ENCODE results near the gene FLT3LG.

DNA sequence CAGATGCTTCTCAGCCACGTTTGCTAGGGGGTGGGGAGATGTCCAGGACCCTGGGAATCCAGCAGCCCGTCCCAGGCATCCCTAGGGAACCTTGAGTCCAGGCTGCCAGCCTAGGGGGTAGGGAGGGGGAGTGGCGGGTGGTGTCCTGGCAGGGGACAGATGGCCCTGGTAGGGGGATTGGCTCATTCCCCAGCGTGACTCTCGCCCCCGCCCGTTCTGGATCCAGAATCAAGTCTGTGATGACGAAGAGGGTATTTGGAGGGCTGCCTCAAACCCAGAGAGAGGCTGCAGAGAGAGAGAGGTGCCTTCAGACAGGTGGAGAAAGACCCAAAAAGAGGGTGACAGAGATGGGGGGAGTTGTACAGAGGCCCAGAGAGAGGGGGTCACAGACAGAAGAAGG, 36.8 kb upstream of the FLT3LG start:
- TF ChIP-seq, protein P1, sequence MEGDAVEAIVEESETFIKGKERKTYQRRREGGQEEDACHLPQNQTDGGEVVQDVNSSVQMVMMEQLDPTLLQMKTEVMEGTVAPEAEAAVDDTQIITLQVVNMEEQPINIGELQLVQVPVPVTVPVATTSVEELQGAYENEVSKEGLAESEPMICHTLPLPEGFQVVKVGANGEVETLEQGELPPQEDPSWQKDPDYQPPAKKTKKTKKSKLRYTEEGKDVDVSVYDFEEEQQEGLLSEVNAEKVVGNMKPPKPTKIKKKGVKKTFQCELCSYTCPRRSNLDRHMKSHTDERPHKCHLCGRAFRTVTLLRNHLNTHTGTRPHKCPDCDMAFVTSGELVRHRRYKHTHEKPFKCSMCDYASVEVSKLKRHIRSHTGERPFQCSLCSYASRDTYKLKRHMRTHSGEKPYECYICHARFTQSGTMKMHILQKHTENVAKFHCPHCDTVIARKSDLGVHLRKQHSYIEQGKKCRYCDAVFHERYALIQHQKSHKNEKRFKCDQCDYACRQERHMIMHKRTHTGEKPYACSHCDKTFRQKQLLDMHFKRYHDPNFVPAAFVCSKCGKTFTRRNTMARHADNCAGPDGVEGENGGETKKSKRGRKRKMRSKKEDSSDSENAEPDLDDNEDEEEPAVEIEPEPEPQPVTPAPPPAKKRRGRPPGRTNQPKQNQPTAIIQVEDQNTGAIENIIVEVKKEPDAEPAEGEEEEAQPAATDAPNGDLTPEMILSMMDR (IDR thresholded peaks at IDR 0.05): no peak
- TF ChIP-seq EP300 (IDR thresholded peaks at IDR 0.05): no peak

Data from sigmoid colon (tissue), 4 donors.